Transverse colon (tissue), 4 donors: ENCODE measurements around the gene TEC. TPM values are rescaled to one million over a fixed set of nuclear protein-coding genes. Genes with fewer than 3 reads are reported as not detected.

Experiments
- DNase-seq: peaks from one replicate; pipeline ENCODE4 v3.0.0-alpha.2; 2019
- H3K27ac ChIP-seq, 4 donors: fragments of 200-600 bp; sonication (generic); 2 replicates each; pipeline ENCODE4 v1.5.1; 2016 to 2018; ENCODE audit warnings: inconsistent platforms in 4 of 4
- H3K27me3 ChIP-seq: fragments of 200-600 bp; sonication (generic); 2 replicates; pipeline ENCODE4 v1.5.1; 2017; ENCODE audit warnings: inconsistent platforms
- H3K36me3 ChIP-seq, 4 donors: fragments of 200-600 bp; sonication (generic); 2 replicates each; pipeline ENCODE4 v1.5.1; 2017 to 2019; ENCODE audit warnings: inconsistent platforms in 4 of 4
- H3K4me1 ChIP-seq, 4 donors: fragments of 200-600 bp; sonication (generic); 2 replicates each; pipeline ENCODE4 v1.5.1; 2017 to 2020; ENCODE audit warnings: inconsistent platforms in 4 of 4
- H3K4me3 ChIP-seq, 4 donors: fragments of 200-600 bp; sonication (generic); 1 replicate in 1 of 4; 2 replicates in 3 of 4; pipeline versions ENCODE4 v1.5.1 to v1.6.1; 2017 to 2019; ENCODE audit warnings: inconsistent platforms in 4 of 4
- H3K9me3 ChIP-seq, 2 donors: fragments of 200-600 bp; sonication (generic); 2 replicates each; pipeline ENCODE4 v1.5.1; 2017 to 2019; ENCODE audit warnings: inconsistent platforms in 2 of 2
- CTCF ChIP-seq, 5 experiments: fragments of 200-600 bp in 3 of 5; fragments of 450-650 bp in 2 of 5; sonication (generic) in 3 of 5; IDR thresholded peaks; 1 replicate in 2 of 5; 2 replicates in 3 of 5; pipeline ENCODE4 v1.5.1; 2016 to 2017; ENCODE audit warnings: antibody characterized with exemption in 5 of 5, inconsistent platforms in 3 of 5, mild to moderate bottlenecking in 2 of 5, moderate library complexity in 1 of 5
- EP300 ChIP-seq: sonication (generic); formaldehyde crosslinking; IDR thresholded peaks from one replicate; pipeline ENCODE4 v1.6.1; 2017; ENCODE audit warnings: antibody characterized with exemption, low read depth
- POLR2A ChIP-seq: fragments of 450-650 bp; IDR thresholded peaks from one replicate; pipeline ENCODE4 v1.6.1; 2016; ENCODE audit warnings: antibody characterized with exemption, mild to moderate bottlenecking, moderate library complexity
- POLR2AphosphoS5 ChIP-seq, 3 donors: sonication (generic); formaldehyde crosslinking; IDR thresholded peaks; one replicate each; pipeline ENCODE4 v1.6.1; 2016; ENCODE audit warnings: antibody characterized with exemption in 3 of 3
- WGBS, 2 donors: methylation state at CpG; one replicate each; pipeline ENCODE4 v1.1.5; 2018; ENCODE audit warnings: low coverage in 1 of 2; 5-methylcytosine and 5-hydroxymethylcytosine counted together
- in situ Hi-C, 4 donors: fragments of 200-750 bp; cut with MboI; loops; one replicate each; pipeline versions ENCODE4 v1.15.0 to v1.15.1; 2017; ENCODE audit warnings: low sequenced_read_pairs in 3 of 4, low pct_ligation_motif_present in 1 of 4, low pct_unique_long_range_greater_than_20kb in 1 of 4
- intact Hi-C: fragments of 100-400 bp; cut with DNase I; formaldehyde crosslinking; loops from one replicate; pipeline ENCODE4 v1.15.1; 2023; ENCODE audit warnings: low total_unique reads
- total RNA-seq, 4 donors: library from RNA; depleted of rRNA; stranded (reverse); fragments of >200 nt; gene quantifications; one replicate each; pipeline ENCODE4 v1.1.0, GENCODE V29; 2016

TEC gene
- total RNA-seq, 4 donors from 2014 or later: 1.2 to 5.1 (median 3.3) TPM

DNA sequence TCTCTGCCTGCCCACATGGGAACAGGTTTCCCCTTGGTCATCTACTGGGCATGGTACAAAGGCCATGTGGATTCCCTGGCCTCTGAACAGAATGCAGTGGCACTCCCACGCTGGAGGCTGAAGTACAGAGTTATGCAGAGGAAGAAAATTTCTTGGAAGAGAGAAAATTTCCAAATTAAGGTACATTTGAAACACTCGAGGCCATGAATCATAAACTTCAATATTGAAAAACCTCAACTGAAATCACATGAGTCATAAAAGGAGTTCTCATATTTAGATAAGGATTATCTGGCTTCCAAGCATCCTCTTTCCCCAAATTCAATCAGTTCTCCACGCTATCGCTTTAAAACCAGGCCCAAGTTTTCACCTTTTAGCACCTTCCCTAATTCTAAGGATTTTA lies 107.5 kb downstream of the TEC start:
- no peak for TF ChIP-seq EP300
- TF ChIP-seq POLR2AphosphoS5 (IDR thresholded peaks at IDR 0.05): no peak
- TF ChIP-seq POLR2A: no peak
- no peak for TF ChIP-seq CTCF (IDR thresholded peaks at IDR 0.05)
- Histone ChIP-seq H3K36me3 (peaks cover 0 to 3% (median 0%) of the 10 kb centered on the region in 4 donors), H3K4me1 (no peaks in the 10 kb centered on the region), H3K27ac (no peak overlapping the region), H3K27me3 (no peaks in the 10 kb centered on the region), H3K4me3 (no peak overlapping the region), H3K9me3 (no peaks in the 10 kb centered on the region)
- WGBS, 2 donors: 59 to 75% methylated on average over 4 of the region's 4 CpGs
- intact Hi-C loops: no loop called here
- in situ Hi-C loops: no loop called here
- DNase-seq: no peak

GRCh38 chr4:48157271-48157670 lies 112.4 kb downstream of the TEC start:
- intact Hi-C loops: no loop called here
- WGBS, 2 donors: 80 to 91% methylated on average over 3 of the region's 3 CpGs
- no peaks in the 10 kb centered on the region for H3K27me3 ChIP-seq

GRCh38 chr4:48156423-48156822 lies 113.2 kb downstream of the TEC start:
- Histone ChIP-seq H3K36me3 (peaks cover 0 to 34% (median 12%) of the 10 kb centered on the region in 4 donors), H3K27ac (no peak overlapping the region), H3K4me1 (no peaks in the 10 kb centered on the region), H3K9me3 (peaks cover 12 to 23% of the 10 kb centered on the region in 2 donors), H3K4me3 (no peak overlapping the region), H3K27me3 (no peaks in the 10 kb centered on the region)
- TF ChIP-seq POLR2A (no peak), POLR2AphosphoS5 (IDR thresholded peaks at IDR 0.05) (no peak), CTCF (IDR thresholded peaks at IDR 0.05) (no peak), EP300 (no peak)
- DNase-seq: no peak
- in situ Hi-C loops: no loop called here
- WGBS, 2 donors: 90 to 100% methylated on average over 1 of the region's 1 CpG
- intact Hi-C loops: no loop called here

More at GRCh38 chr4:48157271-48157670, 112.4 kb downstream of the TEC start:
- TF ChIP-seq POLR2A (no peak), POLR2AphosphoS5 (IDR thresholded peaks at IDR 0.05) (no peak), CTCF (IDR thresholded peaks at IDR 0.05) (no peak), EP300 (no peak)
- H3K4me1 ChIP-seq: no peaks in the 10 kb centered on the region
- DNase-seq: no peak
- peaks cover 0 to 34% (median 12%) of the 10 kb centered on the region in 4 donors for H3K36me3 ChIP-seq
- peaks cover 12 to 23% of the 10 kb centered on the region in 2 donors for H3K9me3 ChIP-seq
- no peak overlapping the region for H3K27ac ChIP-seq
- H3K4me3 ChIP-seq: no peak overlapping the region
- in situ Hi-C loops: no loop called here

DNA sequence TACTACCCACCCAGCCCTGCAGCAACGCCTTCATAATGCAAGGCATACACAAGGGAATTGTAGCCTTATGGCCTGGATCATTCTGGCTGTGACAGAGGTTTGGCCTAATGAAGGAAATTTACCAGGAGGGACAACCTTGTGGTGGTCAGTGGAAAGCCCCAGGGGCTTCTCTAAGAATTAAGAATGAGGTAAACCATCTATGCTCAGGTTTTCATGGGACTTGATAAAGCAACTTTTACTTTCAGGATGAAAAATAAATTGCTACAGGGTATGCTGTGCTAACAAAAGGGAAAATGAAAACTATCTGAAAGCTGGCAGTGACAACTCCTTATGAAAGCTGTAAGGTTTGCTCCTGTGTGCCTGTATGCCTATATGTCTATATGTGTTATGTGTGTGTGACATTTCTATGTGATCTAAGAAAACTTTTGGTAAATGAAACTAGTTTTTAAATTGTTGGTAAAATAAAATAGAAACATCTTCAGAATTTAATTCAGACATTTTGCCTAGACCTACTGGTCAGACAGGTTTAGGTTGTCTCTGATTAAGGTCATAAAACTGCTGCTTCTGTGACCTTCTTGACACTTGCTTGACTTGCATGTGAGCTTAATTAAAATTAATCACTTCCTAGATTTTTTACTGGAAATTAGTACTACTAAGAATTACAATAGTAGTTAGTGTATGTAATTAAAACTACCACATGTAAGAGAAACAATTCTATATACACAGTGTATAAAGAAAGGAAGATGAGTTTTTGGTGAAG lies 115.7 kb downstream of the TEC start:
- TF ChIP-seq EP300: no peak
- no peak for TF ChIP-seq POLR2AphosphoS5 (IDR thresholded peaks at IDR 0.05)
- no peak for TF ChIP-seq CTCF (IDR thresholded peaks at IDR 0.05)
- no peak for TF ChIP-seq POLR2A
- H3K36me3 ChIP-seq: peaks cover 0 to 34% (median 12%) of the 10 kb centered on the region in 4 donors
- peaks cover 12 to 23% of the 10 kb centered on the region in 2 donors for H3K9me3 ChIP-seq
- 85% methylated on average over 1 of the region's 1 CpG; no CpG with 5 or more reads in 1 of the 2 donors for WGBS, 2 donors
- no peaks in the 10 kb centered on the region for H3K27me3 ChIP-seq
- in situ Hi-C loops: no loop called here
- H3K27ac ChIP-seq: no peak overlapping the region
- H3K4me3 ChIP-seq: no peak overlapping the region
- no peaks in the 10 kb centered on the region for H3K4me1 ChIP-seq
- intact Hi-C loops: no loop called here
- DNase-seq: no peak
